DOHH2 (cell line): ENCODE results near the gene ST7.

ENCODE experiments used
- EZH2phosphoT487 ChIP-seq: fragments of 200-600 bp; sonication (generic); IDR thresholded peaks from 2 replicates; pipeline ENCODE4 v1.6.1; 2017; ENCODE audit warnings: borderline replicate concordance, mild to moderate bottlenecking, antibody characterized with exemption, low read length, moderate library complexity, mixed read lengths
- TF ChIP-seq, protein P1 (sequence below): fragments of 200-600 bp; sonication (generic); IDR thresholded peaks from one replicate; pipeline ENCODE4 v1.5.1; 2014; ENCODE audit warnings: antibody characterized with exemption, mild to moderate bottlenecking, low read depth, low read length; ENCODE audit not compliant: poor library complexity, severe bottlenecking

DNA sequence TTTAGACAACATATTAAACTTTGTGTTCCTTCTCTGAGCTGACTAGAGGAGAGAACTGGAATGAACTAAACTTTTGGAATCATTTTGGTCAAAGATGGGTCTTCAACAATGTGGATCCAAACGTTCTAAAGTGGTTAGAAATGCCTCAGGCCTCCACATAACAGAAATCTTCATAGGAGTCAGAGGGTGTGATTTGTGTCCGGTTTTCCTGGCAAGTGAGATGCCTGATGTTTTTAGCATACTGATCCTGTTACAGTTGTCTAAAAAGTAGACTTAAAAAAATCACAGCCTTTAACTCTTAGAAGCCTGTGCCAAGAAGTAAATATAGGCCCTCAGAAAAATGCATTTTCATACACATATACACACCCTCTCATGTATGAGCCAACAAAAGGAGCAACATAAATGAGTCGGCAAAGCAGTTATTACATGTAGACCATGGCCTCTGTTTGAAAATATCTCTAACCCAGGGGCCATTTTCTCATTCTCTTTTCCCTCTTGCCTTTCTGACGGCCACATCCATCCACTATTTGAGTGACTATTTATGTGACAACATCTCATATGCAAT lies 64.5 kb downstream of the ST7 start:
- TF ChIP-seq, protein P1, sequence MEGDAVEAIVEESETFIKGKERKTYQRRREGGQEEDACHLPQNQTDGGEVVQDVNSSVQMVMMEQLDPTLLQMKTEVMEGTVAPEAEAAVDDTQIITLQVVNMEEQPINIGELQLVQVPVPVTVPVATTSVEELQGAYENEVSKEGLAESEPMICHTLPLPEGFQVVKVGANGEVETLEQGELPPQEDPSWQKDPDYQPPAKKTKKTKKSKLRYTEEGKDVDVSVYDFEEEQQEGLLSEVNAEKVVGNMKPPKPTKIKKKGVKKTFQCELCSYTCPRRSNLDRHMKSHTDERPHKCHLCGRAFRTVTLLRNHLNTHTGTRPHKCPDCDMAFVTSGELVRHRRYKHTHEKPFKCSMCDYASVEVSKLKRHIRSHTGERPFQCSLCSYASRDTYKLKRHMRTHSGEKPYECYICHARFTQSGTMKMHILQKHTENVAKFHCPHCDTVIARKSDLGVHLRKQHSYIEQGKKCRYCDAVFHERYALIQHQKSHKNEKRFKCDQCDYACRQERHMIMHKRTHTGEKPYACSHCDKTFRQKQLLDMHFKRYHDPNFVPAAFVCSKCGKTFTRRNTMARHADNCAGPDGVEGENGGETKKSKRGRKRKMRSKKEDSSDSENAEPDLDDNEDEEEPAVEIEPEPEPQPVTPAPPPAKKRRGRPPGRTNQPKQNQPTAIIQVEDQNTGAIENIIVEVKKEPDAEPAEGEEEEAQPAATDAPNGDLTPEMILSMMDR: no peak
- no peak for TF ChIP-seq EZH2phosphoT487
